Neural cell (in vitro differentiated cells): ENCODE data around the gene CCDC88C.

ENCODE experiments used
- CTCF ChIP-seq: fragments of 450-650 bp; IDR thresholded peaks from 2 replicates; pipeline ENCODE4 v1.5.1; 2014; ENCODE audit warnings: antibody characterized with exemption, mild to moderate bottlenecking, moderate library complexity; ENCODE audit not compliant: poor library complexity, severe bottlenecking
- EZH2 ChIP-seq: fragments of 200-600, 300-800 bp; shearing (Covaris generic), sonication (generic); IDR thresholded peaks from 2 replicates; pipeline ENCODE4 v1.6.1; 2014; ENCODE audit warnings: antibody characterized with exemption, low read length, borderline replicate concordance, mild to moderate bottlenecking; ENCODE audit not compliant: insufficient read depth, poor library complexity, severe bottlenecking
- POLR2AphosphoS5 ChIP-seq: IDR thresholded peaks from 2 replicates; pipeline ENCODE4 v1.6.1; 2012
- RAD21 ChIP-seq: fragments of 450-650 bp; conservative IDR thresholded peaks from 2 replicates; pipeline ENCODE4 v1.6.1; 2014; ENCODE audit warnings: antibody characterized with exemption, mild to moderate bottlenecking, moderate library complexity
- REST ChIP-seq: IDR thresholded peaks from 2 replicates; pipeline ENCODE4 v1.6.1; 2012; ENCODE audit warnings: borderline replicate concordance

- TF ChIP-seq CTCF (no peak), EZH2 (no peak), REST (no peak), POLR2AphosphoS5 (no peak), RAD21 (no peak)
Observed at GRCh38 chr14:91385224-91385623, 32.4 kb downstream of the CCDC88C start.
